D721Med (cell line): ENCODE measurements around the gene SAMD4B.
"Not testable (repeated sequence)": the region's sequence is repeated elsewhere in the genome, so short reads cannot be mapped to it uniquely, and the experiment has no call there.

Source experiments
- DNase-seq: peaks from one replicate; pipeline ENCODE4 v3.0.0; 2011; ENCODE audit warnings: low spot score; ENCODE audit not compliant: insufficient read length
- FAIRE-seq: peaks from 2 replicates; lab custom pipeline; 2011; peaks lifted over from hg19 to GRCh38; lab: Jason Lieb, UNC
- CTCF ChIP-seq: IDR thresholded peaks from 2 replicates; pipeline ENCODE4 v1.5.1; 2012; ENCODE audit warnings: mild to moderate bottlenecking, control low read depth; ENCODE audit not compliant: insufficient read depth; ENCODE audit errors: missing control alignments

SAMD4B gene

GRCh38 chr19:39307046-39307821 is 35.0 kb upstream of the SAMD4B start:
- no peak for TF ChIP-seq CTCF
- DNase-seq: no peak
- FAIRE-seq: no peak

- DNase-seq: no peak
- FAIRE-seq: no peak
- TF ChIP-seq CTCF: no peak
Observed at GRCh38 chr19:39307822-39308530, 34.2 kb upstream of the SAMD4B start.

- no peak for DNase-seq
- no peak for TF ChIP-seq CTCF
- FAIRE-seq: no peak
Observed at GRCh38 chr19:39308531-39309304, 33.5 kb upstream of the SAMD4B start.

- not testable (repeated sequence) for FAIRE-seq, DNase-seq
Observed at GRCh38 chr19:39309305-39309670, 32.9 kb upstream of the SAMD4B start.

- FAIRE-seq (no peak), DNase-seq (no peak)
- no peak for TF ChIP-seq CTCF
Observed at GRCh38 chr19:39310558-39311311, 31.5 kb upstream of the SAMD4B start.

- no peak for TF ChIP-seq CTCF
- FAIRE-seq (no peak), DNase-seq (no peak)
Observed at GRCh38 chr19:39314016-39314728, 28.0 kb upstream of the SAMD4B start.
